DMS 273 (cell line): ENCODE data around the gene ZNF888.
A peak's percentile ranks its signal among the peaks of the same experiment; 100 is the strongest.
"Not testable (repeated sequence)": the region's sequence is repeated elsewhere in the genome, so short reads cannot be mapped to it uniquely, and the experiment has no call there.

ENCODE experiments used
- DNase-seq: peaks from one replicate; lab custom pipeline; 2025; ENCODE audit not compliant: unreplicated experiment; lab: John Stamatoyannopoulos, UW

The ZNF888 gene

DNA sequence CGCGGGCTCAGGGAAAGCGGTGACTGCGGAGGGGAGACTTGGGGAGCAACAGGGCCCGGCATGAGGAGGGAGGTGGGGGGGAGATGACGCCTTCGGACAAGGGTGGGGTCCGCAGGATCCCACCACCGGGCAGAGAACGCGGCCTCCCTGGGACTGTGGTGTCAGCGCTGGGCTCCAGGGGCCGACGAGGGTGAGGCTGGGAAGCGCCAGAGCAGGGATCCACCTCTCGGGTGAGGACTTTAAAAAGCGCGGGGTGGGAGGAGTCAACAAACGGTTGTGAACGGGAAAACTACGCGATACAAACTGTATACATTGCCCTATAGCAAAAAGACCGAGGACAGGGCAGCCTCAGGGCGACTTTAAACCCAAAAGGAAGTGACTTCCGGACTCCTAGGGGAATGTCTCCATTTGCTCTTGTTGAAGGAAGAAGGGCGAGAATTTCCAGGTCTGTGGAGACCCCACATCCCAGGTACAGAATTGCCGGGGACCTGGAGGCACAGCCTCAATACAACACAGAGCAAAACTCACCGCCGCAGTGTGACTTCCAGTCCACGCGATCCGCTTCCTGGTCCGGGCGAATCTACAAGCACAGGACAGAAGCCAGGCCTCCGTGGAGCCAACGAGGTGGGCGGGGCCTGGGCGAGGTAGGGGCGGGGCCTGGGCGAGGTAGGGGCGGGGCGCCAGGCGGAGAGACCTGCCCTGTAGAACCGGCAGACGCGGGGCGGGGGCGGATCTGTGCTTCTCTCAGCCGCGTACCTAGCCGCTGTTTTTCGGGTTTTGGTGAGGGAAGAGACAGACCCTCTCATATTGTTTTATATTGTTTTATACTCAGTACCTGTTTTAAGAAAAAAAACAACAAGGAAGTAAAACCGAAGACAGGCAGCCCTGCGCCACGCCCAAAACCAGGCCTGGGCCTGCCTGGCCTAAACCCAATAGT lies at the start of gene ZNF888:
Gene ZNF888 (minus strand): TSS at position 588 of the 937 bp plus-strand sequence. CDS start 5,555 bp downstream, outside the sequence.
- peak; percentile 90 for DNase-seq

DNA sequence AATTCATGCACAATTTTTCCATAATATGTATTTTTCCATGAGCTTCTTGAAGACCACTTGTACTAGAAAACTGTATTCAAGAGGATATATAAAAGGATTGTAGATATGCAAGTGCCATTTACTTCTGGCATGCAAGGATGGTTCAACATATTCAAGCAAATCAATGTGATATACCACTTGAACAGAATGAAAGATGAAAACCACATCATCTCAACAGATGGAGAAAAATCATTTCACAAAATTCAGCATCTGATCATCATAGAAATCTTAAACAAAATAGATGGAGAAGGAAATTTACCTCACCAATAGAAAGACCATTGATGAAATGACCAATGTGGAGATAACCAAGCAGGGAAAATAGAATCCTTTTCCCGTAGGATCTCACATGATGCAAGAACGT lies 44.5 kb upstream of the ZNF888 start:
- no peak for DNase-seq

- peak; percentile 61 for DNase-seq
These were observed 40.0 kb upstream of the ZNF888 start for GRCh38 chr19:52963247-52963618.

DNA sequence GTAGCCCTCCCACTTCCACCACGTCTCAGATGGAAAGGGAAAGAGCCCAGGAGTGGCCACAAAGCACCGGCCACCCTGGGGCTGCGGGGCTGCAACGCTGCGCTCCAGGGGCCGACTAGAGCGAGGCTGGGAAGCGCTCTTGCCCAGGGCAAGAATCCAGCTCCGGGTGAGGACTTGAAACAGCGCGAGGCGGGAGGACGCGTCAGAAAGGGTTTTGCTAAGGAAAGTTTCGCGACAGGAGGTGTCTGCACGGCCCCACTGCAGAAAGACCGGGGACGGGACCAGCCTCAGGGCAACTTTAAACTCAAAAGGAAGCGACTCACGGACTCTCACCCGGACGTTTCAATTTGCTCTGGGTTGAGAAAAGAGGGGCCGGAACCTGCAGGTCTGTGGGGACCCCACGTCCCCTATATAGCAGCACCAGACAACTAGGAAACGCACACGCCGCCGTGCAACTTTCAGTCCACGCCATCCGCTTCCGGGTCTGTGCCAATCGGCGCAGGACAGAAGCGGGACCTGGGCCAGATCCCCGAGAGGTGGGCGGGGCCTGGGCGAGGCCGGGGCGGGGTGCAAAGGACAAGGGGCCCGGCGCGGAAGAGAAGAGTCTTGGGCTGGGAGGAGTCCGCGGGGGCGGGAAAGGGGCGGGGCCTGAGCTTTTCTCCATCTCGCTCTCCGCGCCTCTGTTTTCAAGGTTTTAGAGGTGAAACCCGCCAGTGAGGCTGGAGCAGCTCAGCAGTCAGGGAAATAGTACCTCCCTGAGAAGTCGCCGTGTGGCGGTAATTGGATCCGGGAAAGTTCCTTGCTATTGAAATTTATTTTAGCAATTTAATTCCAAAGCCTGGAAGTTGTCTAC lies 39.4 kb upstream of the ZNF888 start, which contains the start of gene ZNF816:
Gene ZNF816 (minus strand): TSS at position 488 of the 853 bp plus-strand sequence. CDS start 6,792 bp downstream, outside the sequence.
- peak; percentile 98 for DNase-seq

DNA sequence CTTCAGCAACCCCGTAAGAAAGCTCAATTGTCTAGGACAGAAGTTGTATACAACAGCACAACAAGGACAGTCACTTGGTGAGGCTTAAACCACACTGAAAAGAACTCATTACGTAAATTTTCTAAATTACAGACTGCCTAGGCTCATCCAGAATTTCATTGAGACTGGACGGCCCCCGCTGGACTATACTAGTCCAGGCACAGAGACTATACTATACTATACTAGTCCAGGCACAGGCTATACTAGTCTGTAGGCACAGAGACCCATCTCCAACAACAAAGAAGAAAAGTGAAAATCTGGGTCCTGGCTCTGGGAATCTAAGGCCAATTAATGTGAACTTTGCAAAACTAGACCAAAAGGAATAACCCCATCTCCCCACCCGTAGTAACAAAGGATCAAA lies 38.8 kb upstream of the ZNF888 start:
- DNase-seq = no peak

DNA sequence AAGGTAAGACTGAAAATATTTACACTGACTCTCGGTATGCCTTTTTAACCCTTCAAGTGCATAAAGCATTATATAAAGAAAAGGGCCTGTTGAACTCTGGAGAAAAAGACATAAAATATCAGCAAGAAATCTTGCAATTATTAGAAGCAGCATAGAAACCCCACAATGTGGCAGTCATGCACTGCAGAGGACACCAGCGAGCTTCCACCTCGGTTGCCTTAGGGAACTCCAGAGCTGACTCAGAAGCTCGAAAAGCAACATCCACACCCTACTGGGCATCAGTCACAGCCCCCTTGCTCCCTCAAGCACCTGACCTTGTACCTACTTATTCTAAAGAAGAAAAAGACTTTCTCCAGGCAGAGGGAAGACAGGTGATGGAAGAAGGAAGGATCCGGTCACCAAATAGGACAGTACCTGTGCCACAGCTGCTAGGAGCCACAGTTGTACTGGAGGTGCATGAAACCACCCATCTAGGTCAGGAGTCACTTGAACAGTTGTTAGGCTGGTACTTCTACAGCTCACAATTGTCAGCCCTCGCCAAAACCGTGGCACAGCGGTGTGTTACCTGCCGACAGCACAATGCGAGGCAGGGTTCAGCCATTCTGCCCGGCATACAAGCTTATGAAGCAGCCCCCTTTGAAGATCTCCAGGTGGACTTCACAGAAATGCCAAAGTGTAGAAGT lies 36.5 kb upstream of the ZNF888 start:
- no peak for DNase-seq

GRCh38 chr19:52957591-52957990 lies 34.4 kb upstream of the ZNF888 start:
- no peak for DNase-seq

- no peak for DNase-seq
These were observed 33.7 kb upstream of the ZNF888 start for GRCh38 chr19:52956917-52957316.

- no peak for DNase-seq
These were observed 26.2 kb upstream of the ZNF888 start for GRCh38 chr19:52949422-52949821.

DNA sequence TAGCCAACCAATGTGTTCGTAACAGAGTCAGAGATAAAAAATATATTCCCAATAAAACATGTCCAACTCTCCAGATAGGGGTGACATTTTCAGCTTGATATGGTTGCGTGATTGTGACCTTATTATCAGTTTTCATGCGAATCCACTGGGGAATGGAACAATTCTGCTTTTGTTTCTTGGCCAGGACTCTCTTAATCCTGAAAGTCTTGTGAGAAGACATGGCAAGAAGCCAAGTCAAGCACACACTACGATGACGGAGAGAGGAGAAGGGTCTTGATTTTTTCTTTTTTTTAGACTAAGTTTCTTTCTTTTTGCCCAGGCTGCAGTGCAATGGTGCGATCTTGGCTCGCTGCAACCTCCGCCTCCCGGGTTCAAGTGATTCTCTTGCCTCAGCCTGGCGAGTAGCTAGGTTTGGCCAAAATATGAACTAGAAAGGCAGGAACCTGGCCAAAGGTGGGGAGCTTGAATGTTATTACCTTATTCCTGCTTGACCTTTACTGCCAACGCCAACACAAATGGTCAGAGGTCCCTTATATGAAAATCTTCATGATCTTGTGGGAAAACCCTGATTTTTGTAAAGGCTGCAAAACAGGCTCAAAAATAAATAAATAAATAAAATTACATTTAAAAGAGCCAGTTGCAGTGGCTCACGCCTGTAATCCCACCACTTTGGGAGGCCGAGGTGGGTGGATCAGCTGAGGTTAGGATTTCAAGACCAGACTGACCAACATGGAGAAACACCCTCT lies 25.0 kb upstream of the ZNF888 start:
- DNase-seq = peak; percentile 4

GRCh38 chr19:52946322-52947310 lies 23.4 kb upstream of the ZNF888 start:
- no peak for DNase-seq

DNA sequence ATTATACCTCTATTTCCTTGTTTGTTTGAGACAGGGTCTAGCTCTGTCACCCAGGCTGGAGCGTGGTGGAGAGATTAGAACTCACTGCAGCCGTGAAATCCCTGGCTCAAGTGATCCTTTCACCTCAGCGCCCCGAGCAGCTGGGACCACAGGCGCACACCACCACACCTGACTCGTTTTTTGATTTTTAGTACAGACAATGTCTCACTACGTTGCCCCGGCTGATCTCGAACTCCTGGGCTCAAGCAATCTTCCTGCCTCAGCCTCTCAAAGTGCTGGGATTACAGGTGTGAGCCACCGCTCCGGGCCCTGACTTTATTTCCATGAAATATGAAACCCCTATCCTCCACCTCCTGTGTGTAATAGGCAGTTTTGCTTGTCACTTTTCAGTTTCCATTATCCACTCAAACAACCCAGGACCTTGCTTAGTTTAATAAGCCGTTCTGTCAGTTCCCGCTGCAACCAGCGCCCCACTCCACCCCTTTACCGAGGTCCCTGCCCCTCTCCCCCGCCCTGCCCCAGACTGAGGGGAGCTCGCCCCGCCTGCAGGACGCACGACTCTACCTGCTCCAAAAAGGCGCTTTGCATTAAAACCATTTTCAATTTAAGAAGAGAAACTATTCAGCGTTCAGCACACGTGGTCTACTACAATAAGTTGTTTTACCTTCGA lies 22.6 kb upstream of the ZNF888 start:
- no peak for DNase-seq

- not testable (repeated sequence) for DNase-seq
These were observed 21.7 kb upstream of the ZNF888 start for GRCh38 chr19:52944703-52945493.

DNA sequence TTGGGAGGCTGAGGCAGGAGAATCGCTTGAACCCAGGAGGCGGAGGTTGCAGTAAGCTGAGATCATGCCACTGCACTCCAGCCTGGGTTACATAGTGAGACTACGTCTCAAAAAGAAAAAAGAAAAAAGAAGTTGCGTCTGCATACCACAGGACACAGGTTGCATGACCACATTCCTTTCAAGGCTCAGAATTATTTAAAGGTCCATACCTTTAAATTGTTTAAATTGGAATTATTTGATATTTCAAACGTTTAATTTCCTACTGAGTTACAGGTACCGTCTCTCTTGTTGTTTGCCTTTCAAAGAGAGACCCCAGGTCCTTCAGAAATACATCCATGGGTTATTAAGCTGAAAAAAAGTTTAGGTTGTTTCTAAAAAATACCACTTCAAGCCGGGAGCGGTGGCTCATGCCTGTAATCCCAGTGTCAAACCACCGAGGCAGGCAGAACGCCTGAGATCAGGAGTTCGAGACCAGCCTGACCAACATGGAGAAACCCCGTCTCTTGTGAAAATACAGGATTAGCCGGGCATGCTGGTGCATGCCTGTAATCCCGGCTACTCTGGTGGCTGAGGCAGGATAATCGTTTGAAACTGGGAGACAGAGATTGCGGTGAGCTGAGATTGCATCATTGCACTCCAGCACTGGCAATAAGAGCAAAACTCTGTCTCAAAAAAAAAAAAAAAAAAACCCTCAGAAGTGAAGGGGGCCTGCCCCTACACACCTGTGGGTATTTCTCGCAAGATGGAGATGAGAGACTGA lies 20.8 kb upstream of the ZNF888 start:
- DNase-seq = no peak

DNA sequence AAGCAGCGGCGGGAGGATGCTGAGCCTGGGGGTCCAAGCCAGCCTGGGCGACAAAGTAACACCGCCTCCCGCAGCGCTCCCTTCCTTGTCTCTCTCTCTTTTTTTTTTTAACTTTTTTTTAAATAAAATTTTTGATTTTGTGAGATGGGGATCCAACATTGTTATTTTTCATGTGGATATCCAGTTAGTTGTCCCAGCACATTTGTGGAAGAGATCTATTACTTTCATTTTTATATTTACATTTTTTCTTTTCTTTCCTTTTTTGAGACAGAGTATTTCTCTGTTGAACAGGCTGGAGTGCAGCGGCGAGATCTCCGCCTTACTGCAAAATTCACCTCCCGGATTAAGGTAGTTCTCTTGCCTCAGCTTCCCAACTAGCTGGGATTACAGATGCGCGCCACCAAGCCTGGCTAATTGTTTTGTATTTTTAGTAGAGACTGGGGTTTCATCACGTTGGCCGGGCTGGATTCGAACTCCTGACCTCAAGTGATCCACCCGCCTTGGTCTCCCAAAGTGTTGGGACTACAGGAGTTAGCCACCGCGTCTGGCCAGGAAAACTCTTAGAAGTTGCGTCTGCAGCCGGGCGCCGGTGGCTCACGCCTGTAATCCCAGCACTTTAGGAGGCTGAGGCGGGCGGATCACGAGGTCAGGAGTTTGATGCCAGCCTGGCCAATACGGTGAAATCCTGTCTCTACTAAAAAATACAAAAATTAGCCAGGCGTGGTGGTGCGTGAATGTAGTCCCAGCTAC lies 20.1 kb upstream of the ZNF888 start:
- no peak for DNase-seq

GRCh38 chr19:52942386-52943133 lies 19.3 kb upstream of the ZNF888 start:
- DNase-seq = peak; percentile 91
